Adrenal gland (tissue), 5 donors: ENCODE results near the gene NFIC.

Experiments
- POLR2A ChIP-seq, 2 donors: fragments of 450-650 bp; IDR thresholded peaks; one replicate each; pipeline ENCODE4 v1.6.1; 2017; ENCODE audit warnings: antibody characterized with exemption in 2 of 2, mild to moderate bottlenecking in 2 of 2, moderate library complexity in 1 of 2
- TF ChIP-seq, protein P1 (sequence below), 6 experiments: fragments of 450-650 bp in 4 of 6; fragments of 200-600 bp in 2 of 6; sonication (generic) in 1 of 6; IDR thresholded peaks; 1 replicate in 5 of 6; 2 replicates in 1 of 6; pipeline versions ENCODE4 v1.5.1 to v1.8.0; 2016 to 2021; ENCODE audit warnings: antibody characterized with exemption in 6 of 6, mild to moderate bottlenecking in 2 of 6, moderate library complexity in 1 of 6
- donor health status: DM: no; HTN: no; CAD: no.

DNA sequence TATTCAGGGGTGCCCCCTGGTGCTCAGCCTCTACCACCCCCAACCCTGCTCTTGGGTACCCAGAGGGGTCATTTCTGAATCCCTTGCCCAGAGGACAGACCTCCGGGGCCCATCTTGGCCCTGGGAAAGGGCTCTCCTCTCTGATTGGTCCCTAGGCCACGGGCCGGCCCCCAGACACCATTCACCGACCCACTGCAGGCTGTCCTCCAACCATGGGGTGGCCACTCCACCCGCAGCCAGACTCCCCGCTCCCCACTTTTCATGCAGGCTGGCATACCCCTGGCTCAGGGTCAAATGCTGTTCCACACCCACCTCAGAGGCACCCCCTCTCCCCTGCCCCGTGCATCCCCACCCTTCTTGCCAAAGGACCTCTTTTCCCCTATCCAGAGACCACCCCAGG lies 99.2 kb downstream of the NFIC start:
- TF ChIP-seq, protein P1, sequence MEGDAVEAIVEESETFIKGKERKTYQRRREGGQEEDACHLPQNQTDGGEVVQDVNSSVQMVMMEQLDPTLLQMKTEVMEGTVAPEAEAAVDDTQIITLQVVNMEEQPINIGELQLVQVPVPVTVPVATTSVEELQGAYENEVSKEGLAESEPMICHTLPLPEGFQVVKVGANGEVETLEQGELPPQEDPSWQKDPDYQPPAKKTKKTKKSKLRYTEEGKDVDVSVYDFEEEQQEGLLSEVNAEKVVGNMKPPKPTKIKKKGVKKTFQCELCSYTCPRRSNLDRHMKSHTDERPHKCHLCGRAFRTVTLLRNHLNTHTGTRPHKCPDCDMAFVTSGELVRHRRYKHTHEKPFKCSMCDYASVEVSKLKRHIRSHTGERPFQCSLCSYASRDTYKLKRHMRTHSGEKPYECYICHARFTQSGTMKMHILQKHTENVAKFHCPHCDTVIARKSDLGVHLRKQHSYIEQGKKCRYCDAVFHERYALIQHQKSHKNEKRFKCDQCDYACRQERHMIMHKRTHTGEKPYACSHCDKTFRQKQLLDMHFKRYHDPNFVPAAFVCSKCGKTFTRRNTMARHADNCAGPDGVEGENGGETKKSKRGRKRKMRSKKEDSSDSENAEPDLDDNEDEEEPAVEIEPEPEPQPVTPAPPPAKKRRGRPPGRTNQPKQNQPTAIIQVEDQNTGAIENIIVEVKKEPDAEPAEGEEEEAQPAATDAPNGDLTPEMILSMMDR (IDR thresholded peaks at IDR 0.05): no peak
- no peak for TF ChIP-seq POLR2A (IDR thresholded peaks at IDR 0.05)
